COR-L47 (cell line): ENCODE data around the gene AGGF1.
"Not testable (repeated sequence)": the region's sequence is repeated elsewhere in the genome, so short reads cannot be mapped to it uniquely, and the experiment has no call there.

Experiments used
- DNase-seq: peaks from one replicate; lab custom pipeline; 2025; lab: John Stamatoyannopoulos, UW

The AGGF1 gene, protein sequence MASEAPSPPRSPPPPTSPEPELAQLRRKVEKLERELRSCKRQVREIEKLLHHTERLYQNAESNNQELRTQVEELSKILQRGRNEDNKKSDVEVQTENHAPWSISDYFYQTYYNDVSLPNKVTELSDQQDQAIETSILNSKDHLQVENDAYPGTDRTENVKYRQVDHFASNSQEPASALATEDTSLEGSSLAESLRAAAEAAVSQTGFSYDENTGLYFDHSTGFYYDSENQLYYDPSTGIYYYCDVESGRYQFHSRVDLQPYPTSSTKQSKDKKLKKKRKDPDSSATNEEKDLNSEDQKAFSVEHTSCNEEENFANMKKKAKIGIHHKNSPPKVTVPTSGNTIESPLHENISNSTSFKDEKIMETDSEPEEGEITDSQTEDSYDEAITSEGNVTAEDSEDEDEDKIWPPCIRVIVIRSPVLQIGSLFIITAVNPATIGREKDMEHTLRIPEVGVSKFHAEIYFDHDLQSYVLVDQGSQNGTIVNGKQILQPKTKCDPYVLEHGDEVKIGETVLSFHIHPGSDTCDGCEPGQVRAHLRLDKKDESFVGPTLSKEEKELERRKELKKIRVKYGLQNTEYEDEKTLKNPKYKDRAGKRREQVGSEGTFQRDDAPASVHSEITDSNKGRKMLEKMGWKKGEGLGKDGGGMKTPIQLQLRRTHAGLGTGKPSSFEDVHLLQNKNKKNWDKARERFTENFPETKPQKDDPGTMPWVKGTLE

GRCh38 chr5:77030097-77031071 is at the start of gene AGGF1:
Gene AGGF1, plus strand, starts transcription at chr5:77030404. Its CDS starts 363 bp downstream, at chr5:77030767.
- DNase-seq: peak; percentile 95

- no peak for DNase-seq
Measured at GRCh38 chr5:76980518-76981144, 49.6 kb upstream of the AGGF1 start.

DNA sequence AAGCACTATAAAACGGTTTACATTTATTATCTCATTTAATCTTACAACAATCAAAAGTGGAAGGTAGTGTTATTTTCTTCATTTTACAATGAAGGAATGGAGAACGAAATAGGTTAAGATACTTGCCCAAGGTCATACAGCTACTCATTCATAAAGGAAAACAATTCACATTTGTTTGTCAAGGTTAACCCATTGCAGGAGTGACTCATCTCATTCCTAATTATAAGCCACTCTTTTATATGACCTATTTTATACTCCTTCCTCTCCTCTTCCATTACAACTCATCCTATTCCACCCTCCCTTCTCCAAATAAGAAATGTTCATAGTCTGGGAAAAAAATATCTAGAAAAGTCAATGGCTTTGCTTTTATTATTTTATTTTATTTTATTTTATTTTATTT is 47.8 kb upstream of the AGGF1 start:
- DNase-seq: no peak

DNA sequence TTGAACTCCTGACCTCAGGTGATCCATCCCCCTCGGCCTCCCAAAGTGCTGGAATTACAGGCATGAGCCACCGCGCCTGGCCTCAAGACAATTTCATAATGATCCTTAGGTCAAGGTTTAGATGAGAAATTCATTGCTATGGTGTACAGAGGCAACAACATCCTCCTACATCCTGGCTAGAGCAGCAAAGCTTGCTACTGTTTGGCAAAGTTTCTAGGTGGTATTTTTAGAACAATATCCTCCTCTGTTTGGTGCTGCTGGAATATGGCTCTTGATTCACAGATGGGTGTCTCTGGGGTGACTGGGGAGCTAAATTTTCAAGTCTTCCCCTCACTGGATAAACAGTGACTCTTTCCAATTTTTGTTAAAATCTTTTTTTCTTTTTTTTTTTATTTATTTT is 46.7 kb upstream of the AGGF1 start:
- DNase-seq: no peak

DNA sequence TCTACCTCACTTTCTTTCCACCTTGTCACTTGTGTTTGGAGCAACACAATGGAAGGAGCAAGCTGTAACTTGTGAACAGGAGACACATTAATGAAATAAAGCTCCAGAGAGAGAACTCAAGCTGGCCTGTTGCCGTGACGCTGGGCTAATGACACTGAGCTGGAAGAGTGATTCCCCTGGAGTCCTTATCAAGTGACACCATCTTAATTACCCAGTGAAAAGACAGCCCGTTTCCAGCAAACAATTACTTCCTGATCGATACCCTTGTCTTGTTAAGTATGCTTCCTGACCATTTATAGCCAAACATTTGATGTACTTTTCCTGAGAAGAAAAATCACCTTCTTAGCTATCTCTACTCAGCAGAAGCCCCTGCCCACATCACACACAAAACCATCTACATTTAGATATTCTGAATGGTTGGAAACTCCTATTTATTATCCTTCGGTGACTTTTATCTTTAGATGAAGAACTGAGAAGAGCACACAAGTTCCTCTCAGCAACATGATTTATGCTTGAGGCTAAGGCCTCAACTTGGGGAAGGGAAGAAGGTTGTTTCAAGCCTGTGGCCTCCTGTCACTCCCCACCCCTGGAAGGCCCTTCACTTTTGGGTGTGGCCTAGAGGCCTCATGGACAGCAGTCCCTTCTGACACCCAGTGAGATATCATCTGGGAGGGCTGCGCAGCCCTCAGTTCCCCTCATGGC is 43.2 kb upstream of the AGGF1 start:
- DNase-seq: peak; percentile 17

- no peak for DNase-seq
Measured at GRCh38 chr5:76990899-76991459, 39.2 kb upstream of the AGGF1 start.

DNA sequence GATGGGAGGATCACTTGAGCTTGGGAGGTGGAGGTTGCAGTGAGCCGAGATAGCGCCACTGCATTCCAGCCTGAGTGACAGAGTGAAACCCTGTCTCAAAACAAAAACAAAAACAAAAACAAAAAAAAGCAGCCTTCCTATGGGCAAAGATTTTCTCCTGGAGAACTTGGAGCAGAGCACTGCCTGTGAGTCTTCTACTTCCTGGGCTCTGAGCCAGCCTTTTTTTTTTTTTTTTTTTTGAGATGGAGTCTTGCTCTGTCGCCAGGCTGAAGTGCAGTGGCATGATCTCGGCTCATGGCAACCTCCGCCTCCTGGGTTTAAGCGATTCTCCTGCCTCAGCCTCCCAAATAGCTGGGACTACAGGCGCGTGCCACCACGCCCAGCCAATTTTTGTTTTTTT is 36.8 kb upstream of the AGGF1 start:
- DNase-seq: not testable (repeated sequence)

GRCh38 chr5:76994337-76994736 is 35.9 kb upstream of the AGGF1 start:
- DNase-seq: no peak

GRCh38 chr5:76998251-76998650 is 32.0 kb upstream of the AGGF1 start:
- not testable (repeated sequence) for DNase-seq

GRCh38 chr5:76999451-76999850 is 30.8 kb upstream of the AGGF1 start:
- DNase-seq: no peak

GRCh38 chr5:77003246-77003645 is 27.0 kb upstream of the AGGF1 start:
- DNase-seq: no peak

GRCh38 chr5:77006124-77006523 is 24.1 kb upstream of the AGGF1 start:
- no peak for DNase-seq

DNA sequence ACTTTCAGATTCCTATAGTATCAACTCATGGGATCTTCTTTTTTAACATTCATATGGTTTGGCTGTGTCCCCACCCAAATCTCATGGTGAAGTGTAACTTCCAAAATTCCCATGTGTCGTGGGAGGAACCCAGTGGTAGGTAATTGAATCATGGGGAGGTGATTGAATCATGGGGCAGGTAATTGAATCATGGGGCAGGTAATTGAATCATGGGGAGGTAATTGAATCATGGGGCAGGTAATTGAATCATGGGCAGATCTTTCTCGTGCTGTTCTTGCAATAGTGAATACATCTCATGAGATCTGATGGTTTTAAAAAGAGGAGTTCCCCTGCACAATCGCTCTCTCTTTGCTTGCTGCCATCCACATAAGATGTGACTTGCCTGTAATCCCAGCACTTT is 21.8 kb upstream of the AGGF1 start:
- DNase-seq: no peak

DNA sequence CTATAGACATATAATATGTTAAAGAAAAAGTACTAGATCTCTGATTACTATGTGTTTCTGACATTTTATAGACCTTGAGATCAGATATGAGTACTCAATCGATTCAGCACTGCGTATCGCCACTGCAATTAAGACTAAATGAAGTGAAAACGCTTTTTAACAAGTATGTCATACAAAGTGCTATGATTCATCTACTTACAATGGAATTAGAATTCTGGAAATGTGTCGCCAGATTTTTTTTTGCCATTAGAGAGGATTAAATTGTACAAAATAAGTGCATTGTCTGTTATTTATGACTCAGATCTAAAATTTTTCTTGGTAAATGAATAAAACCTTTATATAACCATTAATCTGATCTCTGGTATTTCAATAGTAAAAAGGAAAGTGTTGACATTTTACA is 20.0 kb upstream of the AGGF1 start:
- DNase-seq: no peak

GRCh38 chr5:77011498-77011897 is 18.7 kb upstream of the AGGF1 start:
- DNase-seq: no peak

GRCh38 chr5:77012601-77013000 is 17.6 kb upstream of the AGGF1 start:
- no peak for DNase-seq

DNA sequence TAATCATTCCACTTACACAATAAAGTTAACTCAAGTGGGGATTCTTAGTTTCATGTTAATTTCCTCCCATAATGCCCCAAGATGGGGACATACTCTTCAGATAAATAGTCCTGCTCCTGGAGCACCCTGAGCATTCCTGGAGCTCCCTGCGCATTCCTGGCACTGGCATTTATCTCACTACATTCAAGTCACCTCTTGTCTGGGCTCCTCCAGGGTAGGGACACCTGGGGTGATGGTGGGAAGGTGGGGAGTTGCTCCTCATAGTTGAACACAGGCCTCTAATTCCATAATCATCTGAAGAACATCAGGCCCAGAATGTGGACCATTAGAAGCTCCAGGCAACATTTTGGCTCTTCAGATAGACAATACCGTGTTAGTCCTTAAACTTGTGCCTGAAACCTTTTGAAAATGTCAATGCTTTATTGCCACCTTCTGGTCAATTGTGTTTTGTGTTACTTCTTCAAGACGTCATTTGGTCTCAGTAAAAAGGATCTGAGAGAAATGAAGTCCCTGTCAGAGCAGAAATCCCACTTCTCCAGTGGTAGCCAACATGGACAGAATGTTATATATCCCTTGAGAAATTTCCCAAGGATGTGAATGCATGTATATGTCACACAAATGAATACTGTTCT is 14.2 kb upstream of the AGGF1 start:
- DNase-seq: peak; percentile 60

DNA sequence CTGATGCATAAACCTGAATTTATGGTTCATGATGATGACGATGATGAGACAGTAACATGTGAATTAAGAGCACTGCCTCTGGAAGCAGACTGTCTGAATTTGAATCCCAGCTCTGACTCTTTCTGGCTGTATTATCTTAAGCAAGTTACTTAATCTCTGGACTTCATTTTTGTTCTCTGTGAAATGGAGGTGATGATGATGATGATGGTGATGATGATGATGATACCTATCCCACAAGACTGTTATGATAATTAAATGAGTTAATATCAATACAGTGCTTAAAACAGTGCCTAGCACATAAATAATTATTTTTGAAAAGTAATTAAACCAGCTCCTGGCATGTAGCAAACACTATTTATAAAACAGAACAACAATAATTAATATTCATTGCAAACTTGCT is 13.2 kb upstream of the AGGF1 start:
- DNase-seq: no peak

- DNase-seq: no peak
Measured at GRCh38 chr5:77017668-77018067, 12.5 kb upstream of the AGGF1 start.
